Measurements from ENCODE around the gene HECTD2. TPM values are rescaled to one million over a fixed set of nuclear protein-coding genes. Genes with fewer than 3 reads are reported as not detected.

The HECTD2 gene
- total RNA-seq, 2 experiments from 2014 or later: 0.92 to 1.0 TPM

GRCh38 chr10:91541481-91541880 is 131.3 kb downstream of the HECTD2 start:
- Mint-ChIP-seq H3K4me3 (no peak overlapping the region), H3K4me1 (ENCODE audit: low read depth) (no peaks in the 10 kb centered on the region), H3K27me3 (peaks cover 5% of the 10 kb centered on the region), H3K27ac (no peak overlapping the region), H3K36me3 (ENCODE audit: low read depth) (no peaks in the 10 kb centered on the region), H3K9me3 (no peaks in the 10 kb centered on the region)
- H3K36me3 ChIP-seq (ENCODE audit: insufficient read depth, low read length): no peaks in the 10 kb centered on the region
- H3K4me3 ChIP-seq (ENCODE audit: low read length): no peak overlapping the region
- intact Hi-C loops (cut with DNase I, micrococcal nuclease): no loop called here
- ATAC-seq (ENCODE audit: poor library complexity) (no peak), DNase-seq (no peak)
- POLR2A ChIA-PET: no interaction called here
- H3K27ac ChIP-seq (ENCODE audit: low read depth in 1 of 2, low read length in 2 of 2): no peak overlapping the region
- peaks cover 0 to 6% of the 10 kb centered on the region in 2 experiments for H3K27me3 ChIP-seq (ENCODE audit: control insufficient read depth in 1 of 2, insufficient read depth in 2 of 2, low read length in 2 of 2)
- no peaks in the 10 kb centered on the region for H3K4me1 ChIP-seq (ENCODE audit: insufficient read depth, low read length)
- CTCF ChIA-PET: no interaction called here
- H3K9me3 ChIP-seq (ENCODE audit: control insufficient read depth in 1 of 2, insufficient read depth in 1 of 2, low read length in 2 of 2): peaks cover 0 to 4% of the 10 kb centered on the region in 2 experiments
- no peak for TF ChIP-seq CTCF (IDR thresholded peaks at IDR 0.05)

GRCh38 chr10:91545384-91545783 is 135.2 kb downstream of the HECTD2 start:
- no peak for TF ChIP-seq CTCF (IDR thresholded peaks at IDR 0.05)
- no peaks in the 10 kb centered on the region for H3K4me1 ChIP-seq (ENCODE audit: insufficient read depth, low read length)
- ATAC-seq (ENCODE audit: poor library complexity) (no peak), DNase-seq (no peak)
- no peaks in the 10 kb centered on the region for H3K9me3 Mint-ChIP-seq
- H3K4me3 ChIP-seq (ENCODE audit: low read length): no peak overlapping the region
- ChIA-PET CTCF (no interaction called here), POLR2A (no interaction called here)
- no peaks in the 10 kb centered on the region for H3K36me3 Mint-ChIP-seq (ENCODE audit: low read depth)
- H3K27ac Mint-ChIP-seq: no peak overlapping the region
- H3K27me3 ChIP-seq (ENCODE audit: control insufficient read depth in 1 of 2, insufficient read depth in 2 of 2, low read length in 2 of 2): peaks cover 0 to 6% of the 10 kb centered on the region in 2 experiments
- H3K27me3 Mint-ChIP-seq: peaks cover 5% of the 10 kb centered on the region
- H3K4me1 Mint-ChIP-seq (ENCODE audit: low read depth): no peaks in the 10 kb centered on the region
- no peak overlapping the region for H3K27ac ChIP-seq (ENCODE audit: low read depth in 1 of 2, low read length in 2 of 2)
- no peaks in the 10 kb centered on the region for H3K9me3 ChIP-seq (ENCODE audit: control insufficient read depth in 1 of 2, insufficient read depth in 1 of 2, low read length in 2 of 2)
- H3K4me3 Mint-ChIP-seq: no peak overlapping the region
- no peaks in the 10 kb centered on the region for H3K36me3 ChIP-seq (ENCODE audit: insufficient read depth, low read length)
- intact Hi-C loops (cut with DNase I, micrococcal nuclease): no loop called here

GRCh38 chr10:91545838-91546237 is 135.7 kb downstream of the HECTD2 start:
- Mint-ChIP-seq H3K27ac (no peak overlapping the region), H3K4me3 (no peak overlapping the region), H3K9me3 (no peaks in the 10 kb centered on the region), H3K4me1 (ENCODE audit: low read depth) (no peaks in the 10 kb centered on the region), H3K27me3 (peaks cover 5% of the 10 kb centered on the region), H3K36me3 (ENCODE audit: low read depth) (no peaks in the 10 kb centered on the region)
- Histone ChIP-seq H3K36me3 (ENCODE audit: insufficient read depth, low read length) (no peaks in the 10 kb centered on the region), H3K27ac (ENCODE audit: low read depth in 1 of 2, low read length in 2 of 2) (no peak overlapping the region), H3K4me3 (ENCODE audit: low read length) (no peak overlapping the region), H3K27me3 (ENCODE audit: control insufficient read depth in 1 of 2, insufficient read depth in 2 of 2, low read length in 2 of 2) (peaks cover 2 to 6% of the 10 kb centered on the region in 2 experiments), H3K4me1 (ENCODE audit: insufficient read depth, low read length) (no peaks in the 10 kb centered on the region), H3K9me3 (ENCODE audit: control insufficient read depth in 1 of 2, insufficient read depth in 1 of 2, low read length in 2 of 2) (no peaks in the 10 kb centered on the region)
- ATAC-seq (ENCODE audit: poor library complexity) (no peak), DNase-seq (no peak)
- intact Hi-C loops (cut with DNase I, micrococcal nuclease): no loop called here
- TF ChIP-seq CTCF (IDR thresholded peaks at IDR 0.05): no peak
- ChIA-PET CTCF (no interaction called here), POLR2A (no interaction called here)

All from CD4-positive, alpha-beta T cell (primary cell).